GM21423 (cell line): ENCODE results near the gene BSND.

Source experiments
- ATAC-seq: cut with Tn5 transposase; IDR thresholded peaks from one replicate; pipeline ENCODE4 v1.9.1; 2021; ENCODE audit warnings: mild to moderate bottlenecking, moderate library complexity; ENCODE audit not compliant: unreplicated experiment

The BSND gene

GRCh38 chr1:54990916-54991315 is 7.8 kb upstream of the BSND start:
- no peak for ATAC-seq

DNA sequence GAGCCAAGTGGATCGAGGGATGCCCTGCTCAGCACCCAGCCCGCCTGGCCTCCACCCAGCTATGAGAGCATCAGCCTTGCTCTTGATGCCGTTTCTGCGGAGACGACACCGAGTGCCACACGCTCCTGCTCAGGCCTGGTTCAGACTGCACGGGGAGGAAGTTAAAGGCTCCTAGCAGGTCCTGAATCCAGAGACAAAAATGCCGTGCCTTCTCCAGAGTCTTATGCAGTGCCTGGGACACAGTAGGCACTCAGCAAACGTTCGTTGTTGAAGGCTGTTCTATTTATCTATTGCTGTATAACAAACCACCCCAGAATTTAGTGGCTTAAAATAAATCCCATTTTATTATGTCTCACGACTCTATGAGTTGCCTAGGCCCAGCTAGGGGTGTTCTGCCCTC is 6.8 kb upstream of the BSND start:
- ATAC-seq = no peak

DNA sequence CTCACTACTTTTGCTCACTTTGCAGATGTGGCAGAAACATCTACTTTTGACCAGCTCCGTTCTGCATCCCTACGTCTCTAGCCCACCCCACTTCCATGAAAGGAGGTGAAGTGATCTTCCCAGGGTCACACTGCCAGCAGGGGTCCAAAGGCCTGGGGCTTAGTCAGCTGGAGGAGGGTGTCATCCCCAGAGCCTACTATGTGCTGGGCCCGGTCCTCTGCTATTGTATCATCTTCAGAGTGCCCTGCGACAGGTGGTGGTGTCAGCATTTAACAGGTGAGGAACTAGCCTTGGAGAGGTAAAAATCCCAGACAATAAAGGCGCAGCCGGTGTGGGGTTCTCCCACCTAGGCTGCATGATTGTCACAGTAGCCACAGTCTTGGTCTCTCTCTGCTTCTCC is 5.6 kb upstream of the BSND start:
- ATAC-seq = no peak

- ATAC-seq = no peak
Measured at GRCh38 chr1:54994355-54994990, 4.3 kb upstream of the BSND start.

DNA sequence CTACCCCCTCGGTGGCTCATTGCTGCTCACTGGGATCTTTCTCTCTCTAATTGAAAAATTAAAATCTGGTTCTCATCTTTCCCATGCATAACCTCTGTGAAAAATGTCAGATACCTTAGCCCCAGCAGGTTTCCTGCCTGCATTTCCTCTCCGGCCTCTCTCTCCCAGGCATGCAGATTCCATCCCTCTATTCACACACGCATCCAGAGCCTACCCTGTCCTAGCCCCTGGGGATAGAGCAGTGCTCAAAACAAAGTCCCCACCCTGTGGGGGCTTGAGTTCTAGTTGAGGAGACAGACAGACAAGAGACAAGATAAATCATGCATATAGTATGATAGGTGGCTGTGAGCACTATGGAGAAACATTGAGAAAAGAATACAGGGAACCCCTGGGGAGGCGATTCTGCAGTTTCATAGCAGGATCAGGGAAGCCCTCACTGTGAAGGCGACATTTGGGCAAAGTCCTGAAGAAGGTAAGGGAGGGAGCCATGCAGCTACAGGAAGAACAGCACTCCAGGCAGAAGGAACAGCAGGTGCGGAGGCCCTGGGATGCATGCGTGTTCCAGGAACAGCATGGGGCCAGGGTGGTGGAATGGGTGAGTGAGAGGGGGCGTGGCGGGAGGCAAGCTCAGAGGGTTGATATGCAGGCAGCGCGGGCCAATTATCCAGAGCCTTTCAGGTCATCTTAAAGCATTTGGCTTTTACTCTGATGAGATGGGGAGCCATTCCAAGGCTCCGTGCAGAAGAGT is 3.5 kb upstream of the BSND start:
- ATAC-seq = no peak

DNA sequence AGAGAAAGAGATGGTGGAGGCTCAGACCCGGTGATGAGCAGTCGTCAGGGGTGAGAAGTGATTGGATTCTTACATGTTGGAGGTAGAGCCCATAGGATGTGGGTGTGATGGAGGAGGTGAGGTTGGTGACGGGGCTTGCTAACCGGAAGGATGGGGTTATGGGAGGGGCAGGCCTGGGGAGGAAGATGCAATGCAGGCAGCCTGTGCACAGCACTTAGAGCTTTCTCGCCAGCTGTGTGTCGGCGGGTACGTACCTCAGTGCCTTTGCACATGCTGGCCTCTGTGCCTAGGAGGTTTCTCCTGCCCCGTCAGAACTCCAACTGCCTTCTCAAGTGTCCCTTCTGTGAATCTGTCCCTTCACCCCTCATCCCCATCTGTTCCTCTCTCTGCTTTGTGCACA is 2.9 kb upstream of the BSND start:
- no peak for ATAC-seq

- peak; percentile 73 for ATAC-seq
Measured at GRCh38 chr1:54996359-54996868, 2.3 kb upstream of the BSND start.

DNA sequence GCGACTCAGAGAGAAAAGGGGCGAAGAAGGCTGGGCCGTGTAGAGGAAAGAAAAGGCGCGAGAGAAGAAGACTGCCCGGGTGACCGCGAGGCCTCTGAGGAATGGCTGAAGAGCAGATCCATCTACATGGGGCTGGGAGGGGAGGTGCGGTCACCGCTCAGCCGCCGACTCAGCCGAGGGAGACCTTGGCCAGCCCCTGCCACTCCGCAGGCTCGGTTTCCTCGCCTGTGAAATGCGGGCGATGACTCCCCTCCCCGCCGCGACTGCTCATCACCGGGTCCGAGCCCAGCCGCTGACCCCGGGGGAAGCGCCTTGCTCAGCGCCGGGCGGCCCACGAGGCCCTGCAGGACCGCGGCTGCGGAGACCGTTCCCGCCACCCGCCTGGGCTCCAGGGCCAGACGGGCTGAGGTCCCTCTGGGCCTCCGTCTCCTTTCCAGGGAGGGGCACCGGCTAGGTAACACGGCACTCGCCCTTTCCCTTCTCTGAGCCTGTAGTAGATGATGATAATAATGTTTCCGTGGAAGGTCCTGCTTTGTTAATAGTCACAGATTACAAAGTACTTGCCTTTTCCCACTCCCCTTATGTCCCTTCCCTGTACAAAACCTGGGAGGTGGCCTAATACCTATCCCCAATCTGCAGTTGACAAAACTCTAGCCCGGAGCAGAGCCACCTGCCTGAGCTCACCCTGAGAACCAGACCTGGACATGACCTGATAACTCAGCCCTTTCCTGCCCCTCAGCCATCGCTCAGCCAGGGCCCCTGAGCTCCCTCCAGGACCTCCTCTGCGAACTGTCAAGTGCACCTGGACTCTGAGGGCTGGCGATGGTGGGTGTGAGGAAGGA is 1.6 kb upstream of the BSND start:
- no peak for ATAC-seq

- ATAC-seq = no peak
Measured at GRCh38 chr1:54997711-54997986, 1.1 kb upstream of the BSND start.

- no peak for ATAC-seq
Measured at GRCh38 chr1:54998100-54998499, 633 bp upstream of the BSND start.

DNA sequence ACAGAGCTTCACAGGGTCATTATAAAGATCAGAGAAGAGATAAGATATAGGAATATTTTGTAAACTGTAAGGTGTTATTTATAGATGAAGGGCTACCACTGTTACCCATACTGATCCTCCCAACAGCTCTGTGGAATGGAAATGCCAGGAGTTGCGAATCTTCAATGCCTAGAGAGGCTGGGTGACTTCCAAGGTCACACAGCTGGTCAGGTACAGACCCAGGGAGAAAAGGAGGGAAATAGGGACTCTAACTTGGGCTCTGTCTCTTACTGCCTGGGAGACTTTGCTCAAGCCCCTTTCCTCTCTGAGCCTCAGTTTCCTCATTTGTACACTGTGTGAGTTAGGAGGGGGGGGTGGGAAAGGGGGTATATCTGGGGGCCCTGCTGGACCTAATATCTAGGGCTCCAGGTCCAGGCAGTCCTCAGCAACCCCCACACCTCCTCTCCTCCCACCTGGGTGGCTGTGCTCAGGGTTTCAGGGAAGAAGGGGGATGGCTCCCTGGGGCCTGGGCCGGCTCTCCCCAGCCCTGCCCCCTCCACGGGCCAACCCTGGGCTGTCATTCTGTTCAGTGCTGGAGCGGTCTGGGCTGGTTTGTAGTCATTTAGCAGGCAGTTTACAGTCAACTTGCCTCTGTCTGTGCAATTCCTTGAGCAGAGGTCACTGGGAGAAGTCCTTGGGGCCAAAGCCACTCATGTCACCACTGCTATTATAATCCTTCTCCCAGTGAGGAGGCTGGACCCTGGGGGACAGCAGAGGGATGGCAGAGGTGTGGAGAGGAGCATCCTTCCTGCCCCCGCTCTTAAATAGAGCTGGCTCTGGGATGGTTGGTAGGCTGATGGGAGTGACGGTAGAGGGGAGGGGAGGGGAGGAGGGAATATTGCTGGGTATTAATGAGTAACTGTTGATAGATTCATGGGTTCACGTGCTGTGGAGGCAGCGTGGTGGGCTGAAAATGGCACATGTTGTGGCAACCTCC is 1.7 kb downstream of the BSND start:
- ATAC-seq = no peak

DNA sequence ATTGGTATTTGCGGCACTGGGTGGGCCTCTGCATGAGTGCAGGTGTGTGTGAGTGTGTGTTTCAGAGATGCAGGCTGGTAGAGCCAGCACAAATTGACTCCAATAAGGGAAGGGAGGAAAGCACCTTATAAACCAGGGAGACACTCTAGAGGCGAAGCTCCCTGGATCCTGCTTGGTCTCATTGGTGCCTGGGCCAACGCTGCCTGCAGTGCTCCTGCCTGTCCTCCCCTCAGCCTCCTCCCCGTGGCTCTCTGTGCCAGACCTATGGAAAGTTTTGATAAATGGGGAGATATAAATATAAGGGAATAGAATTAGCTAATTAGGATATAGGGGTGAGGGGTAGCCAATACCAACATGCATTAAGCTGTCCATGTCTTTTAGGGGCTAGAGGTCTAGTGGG is 2.6 kb downstream of the BSND start:
- no peak for ATAC-seq

GRCh38 chr1:55002686-55003085 is 4.0 kb downstream of the BSND start:
- ATAC-seq = no peak

DNA sequence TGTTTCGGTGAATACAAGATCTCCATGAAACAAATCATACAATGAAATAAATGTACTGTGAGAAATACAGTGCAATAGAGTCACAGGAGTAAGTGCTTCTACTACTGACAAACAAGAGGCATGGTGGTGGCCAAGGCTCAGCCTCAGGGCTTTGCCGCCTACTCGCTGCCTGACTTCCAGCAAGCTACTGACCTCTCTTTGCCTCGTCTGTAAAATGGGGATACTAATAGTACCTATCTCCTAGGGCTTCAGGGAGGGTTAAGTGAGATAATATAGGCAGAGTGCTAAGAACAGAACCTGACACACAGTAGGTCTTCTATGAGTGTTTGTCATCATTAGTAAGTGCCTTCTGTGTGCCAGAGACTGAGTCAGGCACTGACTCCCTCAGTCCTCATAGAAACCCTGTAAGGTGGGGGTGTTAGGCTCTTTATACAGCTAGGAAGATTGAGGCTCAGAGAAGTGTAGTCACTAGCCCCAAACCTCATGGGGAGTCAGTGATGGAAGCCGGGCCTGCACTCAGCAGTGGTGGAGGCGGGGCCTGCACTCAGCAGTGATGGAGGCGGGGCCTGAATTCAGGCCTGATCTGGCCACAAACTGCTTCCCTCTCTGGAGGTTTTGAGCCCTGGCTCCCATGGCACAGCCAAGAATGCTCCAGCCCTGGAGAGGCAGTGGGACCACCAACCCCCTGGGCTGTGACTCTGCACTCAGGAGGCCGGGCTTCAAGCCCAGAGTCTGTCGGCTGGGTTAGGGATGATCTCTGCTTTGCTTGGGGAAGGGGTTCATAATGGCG is 6.8 kb downstream of the BSND start:
- no peak for ATAC-seq

DNA sequence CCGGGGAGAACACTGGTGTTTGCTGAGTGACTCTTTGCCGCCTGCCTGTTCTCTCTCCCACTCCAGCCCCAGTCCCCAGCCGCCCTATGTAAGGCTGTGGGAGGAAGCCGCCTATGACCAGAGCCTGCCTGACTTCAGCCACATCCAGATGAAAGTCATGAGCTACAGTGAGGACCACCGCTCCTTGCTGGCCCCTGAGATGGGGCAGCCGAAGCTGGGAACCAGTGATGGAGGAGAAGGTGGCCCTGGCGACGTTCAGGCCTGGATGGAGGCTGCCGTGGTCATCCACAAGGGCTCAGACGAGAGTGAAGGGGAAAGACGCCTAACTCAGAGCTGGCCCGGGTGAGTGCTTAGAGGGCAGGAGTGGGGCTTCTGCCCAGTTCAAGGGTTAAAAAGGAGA is 8.2 kb downstream of the BSND start:
- ATAC-seq = no peak

DNA sequence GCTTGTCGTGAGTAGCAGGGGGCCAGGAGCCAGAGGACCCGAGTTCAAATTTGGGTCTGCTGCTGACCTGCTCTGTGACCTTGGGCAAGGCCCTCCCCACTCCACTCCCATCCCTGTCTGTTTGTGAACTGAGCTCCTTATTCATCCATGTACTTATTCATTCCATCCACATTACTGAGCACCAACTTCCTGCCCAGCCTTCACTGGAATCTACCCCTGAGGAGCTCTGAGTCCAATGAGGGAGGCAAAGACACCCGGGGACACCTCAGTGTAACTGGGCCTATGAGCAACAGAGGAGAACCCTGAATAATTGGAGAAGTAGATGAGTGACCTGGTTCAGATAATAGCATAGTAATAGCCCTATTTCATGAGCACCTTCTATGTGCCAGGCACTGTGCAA is 8.9 kb downstream of the BSND start:
- ATAC-seq = no peak

DNA sequence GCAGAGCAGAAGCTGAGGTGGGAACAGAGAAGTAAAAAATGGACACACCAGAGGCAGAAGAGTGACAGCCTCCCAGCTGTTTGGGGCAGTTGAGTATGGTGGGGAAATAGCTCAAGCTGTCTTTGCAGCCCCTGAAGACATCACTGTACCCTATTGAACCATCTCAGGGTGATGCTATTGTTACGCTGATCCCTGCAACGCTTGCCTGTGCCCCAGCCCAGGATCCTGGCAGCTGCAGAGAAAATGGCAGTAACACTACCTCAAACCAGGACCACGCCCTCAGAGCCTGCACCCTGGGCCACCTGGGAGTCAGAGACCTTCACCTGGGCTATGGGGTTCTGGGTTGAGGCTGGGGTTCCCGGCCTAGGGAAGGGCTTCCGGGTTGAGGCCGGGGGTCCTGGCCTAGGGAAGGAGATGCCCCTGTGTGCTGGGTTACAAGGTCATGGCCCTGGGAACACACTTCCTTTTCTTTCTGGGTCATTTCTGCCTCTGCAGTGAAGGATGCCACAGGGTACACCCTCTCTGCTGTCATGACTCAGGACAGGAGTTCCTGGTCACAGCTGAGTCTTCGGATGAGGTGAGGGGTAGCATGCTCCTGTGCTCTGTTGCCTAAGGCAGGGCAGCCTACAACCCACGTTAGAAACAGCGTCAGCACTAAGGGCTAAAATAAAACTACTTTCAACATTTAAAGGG is 11.6 kb downstream of the BSND start:
- no peak for ATAC-seq

- ATAC-seq = no peak
Measured at GRCh38 chr1:55010887-55011217, 12.1 kb downstream of the BSND start.

- ATAC-seq = no peak
Measured at GRCh38 chr1:55012661-55013060, 13.9 kb downstream of the BSND start.

GRCh38 chr1:55015123-55015522 is 16.4 kb downstream of the BSND start:
- no peak for ATAC-seq
